GM12878 (cell line): ENCODE data around the gene CHN2. TPM values are rescaled to one million over a fixed set of nuclear protein-coding genes. Genes with fewer than 3 reads are reported as not detected.

Experiments used
- ATAC-seq: fragments of 200-7000 bp; cut with Tn5 transposase; 3 replicates; pipeline ENCODE4 v1.9.1; 2020; ENCODE audit warnings: mild to moderate bottlenecking, moderate library complexity
- BruUV-seq: library from RNA; stranded (reverse); fragments of 400-500 nt; replicated peaks from 2 replicates; lab custom pipeline; 2021; lab: Mats Ljungman, UMichigan
- CTCF ChIA-PET: fragments of 300-600 bp; sonication (Branson Sonifier 250); formaldehyde crosslinking; extraction: SDS; loops from one replicate; lab custom pipeline; 2021; ENCODE audit warnings: inconsistent platforms; lab: Yijun Ruan, JAX
- POLR2A ChIA-PET: fragments of 350-600 bp; formaldehyde crosslinking; extraction: SDS; loops from one replicate; lab custom pipeline; 2021; ENCODE audit warnings: inconsistent platforms; lab: Charles Lee
- RAD21 ChIA-PET: fragments of 300-600 bp; sonication (Branson Sonifier 250); formaldehyde crosslinking; loops from one replicate; lab custom pipeline; 2023; ENCODE audit warnings: antibody characterized with exemption; ENCODE audit not compliant: unreplicated experiment; lab: Charles Lee
- SMC1A ChIA-PET: fragments of 300-600 bp; sonication (Branson Sonifier 250); formaldehyde crosslinking; loops from one replicate; lab custom pipeline; 2023; ENCODE audit not compliant: unreplicated experiment, uncharacterized antibody; lab: Charles Lee
- DNase-seq: peaks from one replicate; pipeline ENCODE4 v3.0.0-alpha.2; 2011; ENCODE audit warnings: low read depth, low spot score
- FAIRE-seq: peaks from 3 replicates; lab custom pipeline; 2011; peaks lifted over from hg19 to GRCh38; lab: Jason Lieb, UNC
- H2AFZ ChIP-seq: 2 replicates; pipeline ENCODE4 v1.6.0; 2011; ENCODE audit warnings: low read depth, low read length, control low read depth; ENCODE audit not compliant: control insufficient read depth
- H3K27ac ChIP-seq: 2 replicates; pipeline ENCODE4 v1.5.1; 2011; ENCODE audit warnings: control low read depth; ENCODE audit not compliant: control insufficient read depth, insufficient read depth
- H3K27me3 ChIP-seq, 2 experiments: replicated peaks in 1 of 2; 2 replicates each; pipeline versions ENCODE4 v1.6.0 to v1.6.1; 2011; ENCODE audit warnings: low read length in 1 of 2; ENCODE audit not compliant: control insufficient read depth in 2 of 2, insufficient read depth in 2 of 2
- H3K36me3 ChIP-seq, 2 experiments: 2 replicates each; pipeline ENCODE4 v1.5.1; 2011; ENCODE audit warnings: low read length in 1 of 2; ENCODE audit not compliant: control insufficient read depth in 2 of 2, insufficient read depth in 2 of 2
- H3K4me1 ChIP-seq: 2 replicates; pipeline ENCODE4 v1.6.1; 2011; ENCODE audit warnings: mild to moderate bottlenecking, low read length, moderate library complexity, mixed read lengths; ENCODE audit not compliant: control insufficient read depth, insufficient read depth
- H3K4me2 ChIP-seq: 2 replicates; pipeline ENCODE4 v1.6.0; 2011; ENCODE audit warnings: control low read depth; ENCODE audit not compliant: control insufficient read depth, insufficient read depth
- H3K4me3 ChIP-seq: fragments of 200-600 bp; sonication (generic); 2 replicates; pipeline ENCODE4 v1.5.1; 2016
- H3K79me2 ChIP-seq: 2 replicates; pipeline ENCODE4 v1.6.0; 2011; ENCODE audit warnings: low read length; ENCODE audit not compliant: control insufficient read depth, insufficient read depth
- H3K9ac ChIP-seq: 2 replicates; pipeline ENCODE4 v1.8.0; 2011; ENCODE audit warnings: low read length, control low read depth, mixed read lengths; ENCODE audit not compliant: control insufficient read depth, insufficient read depth
- H3K9me3 ChIP-seq: replicated peaks from 3 replicates; pipeline ENCODE4 v1.5.1; 2011; ENCODE audit warnings: mild to moderate bottlenecking, low read length; ENCODE audit not compliant: control insufficient read depth, insufficient read depth
- H4K20me1 ChIP-seq: 2 replicates; pipeline ENCODE4 v1.6.0; 2011; ENCODE audit not compliant: control insufficient read depth, insufficient read depth
- EP300 ChIP-seq, 2 experiments: fragments of 150-350 bp in 1 of 2; IDR thresholded peaks; 2 replicates each; pipeline ENCODE4 v1.6.1; 2011 to 2012; ENCODE audit warnings: low read depth in 2 of 2, low read length in 2 of 2, borderline replicate concordance in 1 of 2, improper control_type of control experiment in 1 of 2, inconsistent platforms in 1 of 2; ENCODE audit not compliant: control insufficient read depth in 1 of 2
- TBL1XR1 ChIP-seq: IDR thresholded peaks from 2 replicates; pipeline ENCODE4 v1.6.1; 2012; ENCODE audit warnings: low read depth, low read length, improper control_type of control experiment
- YBX1 ChIP-seq: fragments of 450-650 bp; IDR thresholded peaks from 2 replicates; pipeline ENCODE4 v1.6.1; 2016; ENCODE audit warnings: antibody characterized with exemption
- ZNF687 ChIP-seq: fragments of 450-650 bp; IDR thresholded peaks from 2 replicates; pipeline ENCODE4 v1.6.1; 2017; ENCODE audit warnings: mild to moderate bottlenecking, moderate library complexity
- WGBS: methylation state at CpG from one replicate; pipeline ENCODE4 v1.1.6; 2016; ENCODE audit warnings: low lambda C conversion rate; ENCODE audit not compliant: insufficient replicate concordance, insufficient coverage; ENCODE audit errors: missing lambda C conversion rate; 5-methylcytosine and 5-hydroxymethylcytosine counted together
- in situ Hi-C: fragments of 300-500 bp; cut with MboI; formaldehyde crosslinking; loops from 9 replicates; pipeline ENCODE4 v1.14.3; 2018; ENCODE audit warnings: mixed read lengths
- intact Hi-C: fragments of 100-400 bp; cut with micrococcal nuclease; formaldehyde crosslinking; loops from one replicate; pipeline ENCODE4 v1.14.2; 2022; ENCODE audit not compliant: unreplicated experiment
- polyA plus RNA-seq, 11 experiments: library from polyadenylated mRNA; depleted of rRNA in 4 of 11; unstranded in 6 of 11; stranded (reverse) in 5 of 11; fragments of >200 nt; fragmentation: Nextera tagmentation in 4 of 11; fragmentation: Illumina TruSeq in 1 of 11; extraction: Ambion mirVana in 4 of 11; extraction: Trizol in 1 of 11; gene quantifications; 1 replicate in 1 of 11; 2 replicates in 10 of 11; pipeline versions ENCODE4 v1.2.1 to v1.2.3, GENCODE V29; 2011 to 2016; ENCODE audit warnings: inconsistent platforms in 2 of 11, missing spikeins in 2 of 11, low read depth in 1 of 11
- total RNA-seq, 4 experiments: library from RNA; depleted of rRNA in 3 of 4; stranded (reverse); fragments of >200 nt in 3 of 4; fragmentation: Illumina TruSeq in 1 of 4; extraction: Trizol in 1 of 4; gene quantifications; 2 replicates each; pipeline versions ENCODE4 v1.2.1 to v1.2.3, GENCODE V29; 2013 to 2021
- TF ChIP-seq, protein P1 (sequence below): IDR thresholded peaks from 2 replicates; pipeline ENCODE4 v1.6.1; 2011; ENCODE audit warnings: low read depth, mild to moderate bottlenecking, low read length, moderate library complexity, borderline replicate concordance; ENCODE audit errors: extremely low read depth

Gene CHN2
- total and polyA plus RNA-seq, 10 of the 15 experiments (the other 5 are each of a cell fraction or from before 2014, with no cell fraction given) = 0.11 to 3.8 (median 0.37) TPM; not detected in 2

DNA sequence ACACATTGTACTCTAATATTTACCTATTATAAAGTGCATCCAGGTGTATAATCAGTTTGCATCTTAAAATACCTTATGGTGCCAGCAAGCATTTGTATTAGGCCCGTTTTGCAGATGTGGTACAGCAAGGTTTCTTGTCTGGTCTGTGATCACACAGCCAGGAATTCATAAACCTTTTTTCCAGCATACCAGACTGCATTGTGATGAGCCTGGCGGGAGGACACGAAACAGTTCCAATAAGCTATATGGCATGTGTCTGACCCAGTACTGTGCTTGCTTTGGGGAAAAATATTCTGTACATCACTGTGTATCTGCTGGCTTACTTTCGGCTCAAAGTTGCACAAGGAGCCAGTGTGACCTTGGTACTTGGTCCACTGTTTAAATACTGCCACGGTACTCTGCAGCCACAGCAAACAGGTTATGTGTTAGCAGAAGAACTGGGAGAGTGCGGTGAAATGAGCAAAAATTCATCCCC, 36.3 kb downstream of the CHN2 start:
- H3K9ac ChIP-seq = no peak overlapping the region
- BruUV-seq = no TSS peak
- no peaks in the 10 kb centered on the region; a peak in 1 of 4 replicates for H3K27me3 ChIP-seq
- WGBS = 48% methylated on average over 6 of the region's 6 CpGs
- ChIA-PET SMC1A (no interaction called here), POLR2A (no interaction called here), CTCF (no interaction called here), RAD21 (no interaction called here)
- no peak overlapping the region for H3K27ac ChIP-seq
- H2AFZ ChIP-seq = no peak overlapping the region
- no peak overlapping the region for H3K4me2 ChIP-seq
- H4K20me1 ChIP-seq = no peaks in the 10 kb centered on the region; the same call in 1 of the 2 replicates
- no peaks in the 10 kb centered on the region for H3K36me3 ChIP-seq
- FAIRE-seq (no peak), DNase-seq (no peak), ATAC-seq (no peak)
- no peak overlapping the region for H3K4me3 ChIP-seq
- in situ Hi-C loops (no loop called here), intact Hi-C loops (no loop called here)
- H3K4me1 ChIP-seq = no peaks in the 10 kb centered on the region
- H3K9me3 ChIP-seq = no peaks in the 10 kb centered on the region
- no peaks in the 10 kb centered on the region for H3K79me2 ChIP-seq
- TF ChIP-seq TBL1XR1 (no peak), YBX1 (no peak), ZNF687 (no peak), EP300 (IDR thresholded peaks at IDR 0.05; ENCODE audit: borderline replicate concordance in 1 of 2, control insufficient read depth in 1 of 2, low read depth in 2 of 2, low read length in 2 of 2) (no peak)
- TF ChIP-seq, protein P1, sequence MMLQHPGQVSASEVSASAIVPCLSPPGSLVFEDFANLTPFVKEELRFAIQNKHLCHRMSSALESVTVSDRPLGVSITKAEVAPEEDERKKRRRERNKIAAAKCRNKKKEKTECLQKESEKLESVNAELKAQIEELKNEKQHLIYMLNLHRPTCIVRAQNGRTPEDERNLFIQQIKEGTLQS = no peak
